Colonic mucosa (tissue), 4 donors: Measurements from ENCODE around the gene PSMB10. TPM values are rescaled to one million over a fixed set of nuclear protein-coding genes. Genes with fewer than 3 reads are reported as not detected.

ENCODE experiments used
- DNase-seq: peaks from one replicate; pipeline ENCODE4 v3.0.0-alpha.2; 2020
- H3K27ac ChIP-seq: fragments of 200-600 bp; one replicate; pipeline ENCODE4 v1.8.0; 2021
- H3K27me3 ChIP-seq: fragments of 200-600 bp; one replicate; pipeline ENCODE4 v1.8.0; 2021
- H3K36me3 ChIP-seq: fragments of 200-600 bp; one replicate; pipeline ENCODE4 v1.8.0; 2021
- H3K4me1 ChIP-seq: fragments of 200-600 bp; one replicate; pipeline ENCODE4 v1.8.0; 2021; ENCODE audit warnings: mild to moderate bottlenecking
- H3K4me3 ChIP-seq: fragments of 200-600 bp; one replicate; pipeline ENCODE4 v1.8.0; 2021
- H3K9ac ChIP-seq, 2 donors: one replicate each; pipeline ENCODE4 v1.7.0; 2013; ENCODE audit warnings: control low read depth in 2 of 2, low read depth in 2 of 2, low read length in 2 of 2
- H3K9me3 ChIP-seq: fragments of 200-600 bp; one replicate; pipeline ENCODE4 v1.8.0; 2021
- intact Hi-C: fragments of 100-400 bp; cut with DNase I; formaldehyde crosslinking; loops from one replicate; pipeline ENCODE4 v1.14.1; 2022
- total RNA-seq, 2 donors: library from RNA; stranded (reverse); fragmentation: NEBNext Ultra II Directional in 1 of 2; extraction: Animal tissue kit (Norgen Biotek cat#: 25700) in 1 of 2; gene quantifications; one replicate each; pipeline ENCODE4 v1.2.1, GENCODE V29; 2021
- TF ChIP-seq, protein P1 (sequence below): fragments of 200-600 bp; IDR thresholded peaks from one replicate; pipeline ENCODE4 v1.8.0; 2022; ENCODE audit warnings: antibody characterized with exemption, mild to moderate bottlenecking
- donor health status: healthy.
- donor health status: DM: no; HTN: no; CAD: no.
- donor health status: DM: no; HTN: no; CAD: no.

The PSMB10 gene
- total RNA-seq, 2 donors from 2014 or later: 120 to 124 TPM

DNA sequence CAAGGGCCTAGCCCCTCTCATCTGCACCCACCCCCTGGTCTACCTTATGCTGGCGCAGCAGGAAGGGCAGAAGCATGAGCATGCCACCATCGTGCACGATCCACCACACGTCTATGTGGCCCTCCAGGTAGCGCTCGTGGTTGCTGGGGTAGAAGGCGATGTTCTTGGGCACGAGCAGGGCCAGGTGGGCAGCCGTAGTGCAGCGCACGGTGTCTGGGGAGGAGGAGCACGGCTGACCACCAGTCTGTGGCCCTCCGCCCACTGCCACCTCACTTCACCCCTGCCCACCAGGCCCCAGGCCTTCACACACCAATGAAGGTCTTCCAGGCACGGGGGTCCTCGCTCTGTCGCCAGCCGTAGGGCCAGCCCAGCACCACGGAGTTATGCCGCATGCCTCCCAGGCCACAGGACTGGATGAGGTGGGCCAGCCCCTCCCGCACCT is 9.5 kb upstream of the PSMB10 start:
- TF ChIP-seq, protein P1, sequence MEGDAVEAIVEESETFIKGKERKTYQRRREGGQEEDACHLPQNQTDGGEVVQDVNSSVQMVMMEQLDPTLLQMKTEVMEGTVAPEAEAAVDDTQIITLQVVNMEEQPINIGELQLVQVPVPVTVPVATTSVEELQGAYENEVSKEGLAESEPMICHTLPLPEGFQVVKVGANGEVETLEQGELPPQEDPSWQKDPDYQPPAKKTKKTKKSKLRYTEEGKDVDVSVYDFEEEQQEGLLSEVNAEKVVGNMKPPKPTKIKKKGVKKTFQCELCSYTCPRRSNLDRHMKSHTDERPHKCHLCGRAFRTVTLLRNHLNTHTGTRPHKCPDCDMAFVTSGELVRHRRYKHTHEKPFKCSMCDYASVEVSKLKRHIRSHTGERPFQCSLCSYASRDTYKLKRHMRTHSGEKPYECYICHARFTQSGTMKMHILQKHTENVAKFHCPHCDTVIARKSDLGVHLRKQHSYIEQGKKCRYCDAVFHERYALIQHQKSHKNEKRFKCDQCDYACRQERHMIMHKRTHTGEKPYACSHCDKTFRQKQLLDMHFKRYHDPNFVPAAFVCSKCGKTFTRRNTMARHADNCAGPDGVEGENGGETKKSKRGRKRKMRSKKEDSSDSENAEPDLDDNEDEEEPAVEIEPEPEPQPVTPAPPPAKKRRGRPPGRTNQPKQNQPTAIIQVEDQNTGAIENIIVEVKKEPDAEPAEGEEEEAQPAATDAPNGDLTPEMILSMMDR: no peak
- Histone ChIP-seq H3K9ac (no peak overlapping the region), H3K36me3 (peaks cover 4% of the 10 kb centered on the region), H3K27me3 (no peaks in the 10 kb centered on the region), H3K9me3 (no peaks in the 10 kb centered on the region), H3K27ac (no peak overlapping the region), H3K4me3 (no peak overlapping the region), H3K4me1 (no peaks in the 10 kb centered on the region)
- intact Hi-C loops: no loop called here
- DNase-seq: no peak

DNA sequence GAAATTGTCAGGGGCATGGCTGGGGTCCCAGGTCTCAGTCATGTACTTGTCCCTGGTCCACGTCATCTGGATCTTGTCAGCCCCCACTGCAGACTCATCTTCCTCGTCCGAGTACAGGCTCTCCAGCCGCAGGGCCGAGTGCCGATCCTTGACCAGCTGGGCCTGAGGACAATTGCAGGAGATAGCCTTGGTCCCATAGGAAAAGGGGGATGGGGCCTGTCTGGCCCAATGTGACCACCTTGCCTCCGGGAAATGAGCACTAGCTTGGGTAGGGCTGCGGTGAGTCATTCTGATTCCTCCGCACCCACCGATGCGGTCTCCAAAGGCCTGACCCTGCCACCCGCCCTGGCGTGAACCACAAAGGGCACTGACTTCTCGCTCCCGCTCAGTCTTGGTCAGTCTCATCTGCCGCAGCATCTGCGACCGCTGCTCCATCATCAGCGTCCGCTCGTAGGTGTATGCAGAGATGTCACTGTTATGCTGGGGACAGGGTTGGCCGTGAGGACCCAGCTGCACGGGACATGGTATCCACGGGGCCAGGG is 8.8 kb upstream of the PSMB10 start:
- Histone ChIP-seq H3K9me3 (no peaks in the 10 kb centered on the region), H3K27me3 (no peaks in the 10 kb centered on the region), H3K36me3 (peaks cover 4% of the 10 kb centered on the region), H3K4me3 (no peak overlapping the region), H3K27ac (no peak overlapping the region), H3K9ac (no peak overlapping the region), H3K4me1 (no peaks in the 10 kb centered on the region)
- intact Hi-C loops: no loop called here
- DNase-seq: no peak
- TF ChIP-seq, protein P1: no peak

DNA sequence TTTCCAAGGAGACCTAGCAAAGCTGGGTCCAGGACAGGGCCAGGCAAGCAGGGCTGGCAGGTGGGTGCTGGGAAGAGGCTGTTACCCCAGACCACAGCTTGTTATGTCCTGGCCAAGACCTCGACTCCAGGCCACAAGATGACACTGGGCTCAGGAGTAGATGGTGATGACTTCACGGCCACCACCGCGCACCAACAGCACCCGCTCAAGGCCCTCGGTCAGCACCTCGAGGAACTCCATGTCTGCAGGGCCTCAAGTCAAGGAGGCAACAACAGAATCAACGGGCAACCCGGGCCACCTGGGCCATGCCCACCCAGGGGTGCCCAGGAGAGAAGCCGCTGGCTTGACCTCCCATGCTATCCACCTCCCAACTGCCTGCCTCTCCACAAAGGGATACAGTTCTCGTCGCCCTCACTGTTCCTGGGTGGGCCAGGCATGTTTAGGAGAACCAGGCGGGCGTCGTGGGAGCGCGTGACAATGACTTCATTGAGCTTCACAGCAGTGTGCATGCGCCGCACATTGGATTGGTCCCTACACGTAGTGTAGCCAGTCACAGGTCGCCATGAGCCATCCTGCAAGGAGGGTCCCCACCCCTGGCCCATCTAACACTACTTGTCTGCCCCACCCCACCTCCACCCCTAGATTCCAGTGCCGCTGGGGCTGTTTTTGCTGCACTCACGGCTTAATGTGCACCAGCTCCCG is 8.2 kb upstream of the PSMB10 start:
- intact Hi-C loops: no loop called here
- H3K4me1 ChIP-seq: no peaks in the 10 kb centered on the region
- H3K36me3 ChIP-seq: peaks cover 4% of the 10 kb centered on the region

DNA sequence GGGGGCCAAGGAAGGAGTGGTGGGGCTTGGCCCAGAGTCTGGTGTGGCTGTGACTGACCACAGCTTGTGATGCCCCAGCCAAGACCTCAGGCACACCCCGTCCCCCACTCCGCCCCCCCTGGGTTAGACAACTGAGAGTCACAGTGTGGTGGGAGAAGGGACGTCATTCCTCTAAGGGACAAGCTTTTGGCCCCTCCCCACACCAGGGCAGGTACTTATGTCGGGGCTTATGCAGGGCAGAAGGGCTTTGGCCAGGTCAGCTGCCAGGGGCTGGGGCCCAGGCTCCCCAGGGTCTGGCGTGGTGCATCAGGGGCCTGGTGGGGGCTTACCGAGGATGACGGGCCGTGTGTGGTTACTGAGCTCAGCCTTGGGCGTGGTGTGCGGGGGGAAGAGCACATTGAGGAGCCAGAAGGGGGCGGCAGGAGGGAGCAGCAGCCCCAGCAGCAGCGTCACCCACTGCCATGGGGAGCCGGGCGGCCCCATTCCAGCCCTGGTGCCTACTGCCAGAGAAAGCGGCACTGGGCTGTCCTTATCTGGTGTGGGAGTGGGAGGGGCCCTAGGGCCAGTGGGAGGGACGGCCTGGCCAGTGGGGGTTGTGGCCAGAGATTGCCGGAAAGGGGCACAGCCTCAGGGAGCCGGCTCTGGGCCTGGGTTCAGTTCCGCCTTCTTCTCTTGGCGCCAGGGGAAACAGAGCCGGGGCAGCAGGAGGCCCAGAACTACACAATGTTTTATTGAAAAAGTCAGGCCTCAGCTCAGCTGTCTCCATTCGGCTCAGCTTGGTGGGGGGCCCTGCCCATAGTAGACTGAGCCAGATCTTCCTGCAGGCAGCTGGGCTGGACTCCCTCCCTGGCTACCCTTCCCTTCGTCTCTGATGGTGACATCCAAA is 7.2 kb upstream of the PSMB10 start, which contains the start of gene LCAT:
Gene LCAT, minus strand, starts transcription at position 502 of the 886 bp plus-strand sequence. Its CDS starts 19 bp downstream, at position 483.
- H3K36me3 ChIP-seq: peaks cover 4% of the 10 kb centered on the region
- TF ChIP-seq, protein P1: no peak
- intact Hi-C loops: no loop called here
- no peak within 1 kb of the TSS for H3K4me3 ChIP-seq
- peak within 1 kb of the TSS in 1 of 2 donors; percentile 24 for H3K9ac ChIP-seq
- no peak for DNase-seq
- peak within 1 kb of the TSS; percentile 40 for H3K27ac ChIP-seq
- no peaks in the 10 kb centered on the region for H3K4me1 ChIP-seq
- H3K9me3 ChIP-seq: no peaks in the 10 kb centered on the region
- H3K27me3 ChIP-seq: no peaks in the 10 kb centered on the region

More for the DNA sequence above, 8.2 kb upstream of the PSMB10 start:
- DNase-seq: no peak
- Histone ChIP-seq H3K9me3 (no peaks in the 10 kb centered on the region), H3K27ac (peak overlapping the region; percentile 40), H3K4me3 (no peak overlapping the region), H3K9ac (no peak overlapping the region), H3K27me3 (no peaks in the 10 kb centered on the region)
- TF ChIP-seq, protein P1: no peak

DNA sequence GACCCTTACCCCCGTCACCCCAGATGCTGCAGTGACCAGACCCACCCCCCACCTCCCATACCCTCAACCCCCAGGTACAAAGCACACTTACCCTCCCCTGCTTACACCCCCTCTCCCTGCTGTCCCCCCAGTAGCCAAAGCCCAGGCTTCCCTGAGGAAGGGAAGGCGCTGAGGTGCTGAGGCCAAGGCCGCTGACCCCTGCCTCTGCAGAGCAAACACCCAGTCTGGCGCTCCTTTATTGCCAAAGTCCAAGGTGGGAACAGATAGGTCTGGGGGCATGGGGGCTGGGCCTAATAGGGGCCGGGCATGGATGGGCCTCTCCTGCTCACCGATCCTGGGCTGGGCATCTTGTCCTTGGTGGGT is 6.6 kb upstream of the PSMB10 start:
- H3K27me3 ChIP-seq: no peaks in the 10 kb centered on the region
- no peak for DNase-seq
- no peaks in the 10 kb centered on the region for H3K4me1 ChIP-seq
- no peaks in the 10 kb centered on the region for H3K9me3 ChIP-seq
- peaks cover 4% of the 10 kb centered on the region for H3K36me3 ChIP-seq
- peak overlapping the region; percentile 40 for H3K27ac ChIP-seq
- no peak overlapping the region for H3K9ac ChIP-seq
- H3K4me3 ChIP-seq: no peak overlapping the region
- TF ChIP-seq, protein P1: no peak
- intact Hi-C loops: no loop called here
